ENCODE measurements around the gene C1orf174.

C1orf174 gene

DNA sequence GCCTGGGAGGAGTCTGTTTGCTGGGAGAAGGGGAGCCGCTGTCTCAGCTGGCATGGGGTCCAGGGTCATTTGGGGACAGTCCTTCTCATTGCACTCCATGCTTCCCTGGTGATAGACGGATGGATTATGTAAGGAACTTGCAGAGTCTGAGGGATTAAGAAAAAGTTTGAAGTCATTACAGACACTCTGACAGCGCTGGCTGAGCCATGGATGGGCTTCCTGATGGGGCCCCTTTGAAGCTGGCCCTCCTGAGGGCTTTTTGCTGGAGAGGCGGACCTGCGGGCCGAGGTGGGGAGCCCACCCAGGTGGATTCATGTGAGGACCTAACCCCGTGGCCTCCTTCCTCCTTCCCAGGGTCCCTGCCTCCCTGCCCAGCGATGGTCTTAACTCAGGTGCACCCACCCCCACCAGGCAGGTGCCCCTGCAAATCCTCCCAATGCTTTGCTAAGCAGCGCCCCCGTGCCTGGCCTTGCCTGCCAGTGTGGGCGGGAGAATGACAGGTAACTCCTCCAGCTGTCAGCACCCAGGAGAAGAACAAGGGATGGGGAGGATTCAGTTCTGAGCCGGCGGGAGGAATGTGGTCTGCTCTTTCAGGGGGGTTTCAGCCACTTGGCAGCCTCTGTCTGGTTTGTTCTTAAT, 24.2 kb upstream of the C1orf174 start:
- H3K4me2 ChIP-seq, result no peak overlapping the region
- no peak overlapping the region for H2AFZ ChIP-seq (ENCODE audit: low read depth)
- H3K79me2 ChIP-seq (ENCODE audit: insufficient read depth, low read depth), result no peaks in the 10 kb centered on the region
- H4K20me1 ChIP-seq (ENCODE audit: insufficient read depth), result no peaks in the 10 kb centered on the region
- no peak overlapping the region for H3K4me3 ChIP-seq (IDR thresholded peaks at IDR 0.05; ENCODE audit: insufficient read depth, low read depth, low read length)
- H3K9ac ChIP-seq, result no peak overlapping the region
- H3K36me3 ChIP-seq (ENCODE audit: insufficient read depth), result no peaks in the 10 kb centered on the region
- no peaks in the 10 kb centered on the region for H3K4me1 ChIP-seq (ENCODE audit: low read depth, poor library complexity, severe bottlenecking)
- TF ChIP-seq, protein P1, sequence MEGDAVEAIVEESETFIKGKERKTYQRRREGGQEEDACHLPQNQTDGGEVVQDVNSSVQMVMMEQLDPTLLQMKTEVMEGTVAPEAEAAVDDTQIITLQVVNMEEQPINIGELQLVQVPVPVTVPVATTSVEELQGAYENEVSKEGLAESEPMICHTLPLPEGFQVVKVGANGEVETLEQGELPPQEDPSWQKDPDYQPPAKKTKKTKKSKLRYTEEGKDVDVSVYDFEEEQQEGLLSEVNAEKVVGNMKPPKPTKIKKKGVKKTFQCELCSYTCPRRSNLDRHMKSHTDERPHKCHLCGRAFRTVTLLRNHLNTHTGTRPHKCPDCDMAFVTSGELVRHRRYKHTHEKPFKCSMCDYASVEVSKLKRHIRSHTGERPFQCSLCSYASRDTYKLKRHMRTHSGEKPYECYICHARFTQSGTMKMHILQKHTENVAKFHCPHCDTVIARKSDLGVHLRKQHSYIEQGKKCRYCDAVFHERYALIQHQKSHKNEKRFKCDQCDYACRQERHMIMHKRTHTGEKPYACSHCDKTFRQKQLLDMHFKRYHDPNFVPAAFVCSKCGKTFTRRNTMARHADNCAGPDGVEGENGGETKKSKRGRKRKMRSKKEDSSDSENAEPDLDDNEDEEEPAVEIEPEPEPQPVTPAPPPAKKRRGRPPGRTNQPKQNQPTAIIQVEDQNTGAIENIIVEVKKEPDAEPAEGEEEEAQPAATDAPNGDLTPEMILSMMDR (conservative IDR thresholded peaks at IDR 0.05; ENCODE audit: low read depth, low read length), result no peak
- no peak overlapping the region for H3K27ac ChIP-seq
- H3K27me3 ChIP-seq (ENCODE audit: insufficient read depth, low read depth), result peaks cover 47% of the 10 kb centered on the region

DNA sequence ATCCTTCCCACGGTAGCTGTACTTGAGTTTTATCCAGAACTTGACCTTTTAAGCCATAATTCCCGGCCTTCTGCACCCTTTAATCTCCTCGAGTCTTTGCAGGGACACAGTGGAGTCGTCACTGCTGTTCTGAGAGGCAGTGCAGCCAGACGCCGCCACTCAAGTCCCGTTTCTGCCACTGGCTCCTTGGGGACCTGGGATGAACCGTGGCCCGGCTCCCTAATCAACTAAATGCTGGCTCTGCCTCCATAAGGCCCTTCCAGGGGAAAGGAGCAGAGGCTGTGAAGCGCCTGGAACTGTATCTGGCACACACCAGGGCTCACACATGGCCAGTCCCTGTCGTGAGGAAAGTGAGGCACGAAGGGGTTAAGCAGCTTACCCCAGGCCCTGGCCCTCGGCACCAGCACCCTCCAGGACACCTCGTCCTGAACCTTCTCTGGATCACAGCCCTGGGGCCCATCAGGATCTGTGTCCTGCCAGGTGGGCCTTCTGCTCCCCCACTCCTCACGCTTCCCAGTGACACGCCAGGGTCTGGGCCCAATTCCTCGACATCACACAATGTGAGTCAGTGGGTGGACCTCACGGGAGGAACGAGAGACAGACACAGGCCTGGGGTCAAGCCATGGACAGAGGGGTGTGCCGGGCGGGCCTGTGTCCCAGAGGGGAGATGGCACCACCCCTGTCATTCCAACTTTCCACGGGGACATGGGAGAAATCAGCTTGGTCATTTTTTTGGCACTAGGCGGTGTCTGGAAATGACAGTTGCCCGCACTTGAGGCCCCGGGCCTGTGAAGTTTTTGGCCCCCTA, 23.5 kb upstream of the C1orf174 start:
- Histone ChIP-seq H3K27me3 (ENCODE audit: insufficient read depth, low read depth) (peaks cover 53% of the 10 kb centered on the region), H3K79me2 (ENCODE audit: insufficient read depth, low read depth) (no peaks in the 10 kb centered on the region), H2AFZ (ENCODE audit: low read depth) (no peak overlapping the region), H3K27ac (no peak overlapping the region), H4K20me1 (ENCODE audit: insufficient read depth) (no peaks in the 10 kb centered on the region), H3K36me3 (ENCODE audit: insufficient read depth) (no peaks in the 10 kb centered on the region), H3K4me1 (ENCODE audit: low read depth, poor library complexity, severe bottlenecking) (no peaks in the 10 kb centered on the region), H3K9ac (no peak overlapping the region), H3K4me3 (IDR thresholded peaks at IDR 0.05; ENCODE audit: insufficient read depth, low read depth, low read length) (no peak overlapping the region), H3K4me2 (no peak overlapping the region)
- TF ChIP-seq, protein P1 (conservative IDR thresholded peaks at IDR 0.05; ENCODE audit: low read depth, low read length), result no peak

DNA sequence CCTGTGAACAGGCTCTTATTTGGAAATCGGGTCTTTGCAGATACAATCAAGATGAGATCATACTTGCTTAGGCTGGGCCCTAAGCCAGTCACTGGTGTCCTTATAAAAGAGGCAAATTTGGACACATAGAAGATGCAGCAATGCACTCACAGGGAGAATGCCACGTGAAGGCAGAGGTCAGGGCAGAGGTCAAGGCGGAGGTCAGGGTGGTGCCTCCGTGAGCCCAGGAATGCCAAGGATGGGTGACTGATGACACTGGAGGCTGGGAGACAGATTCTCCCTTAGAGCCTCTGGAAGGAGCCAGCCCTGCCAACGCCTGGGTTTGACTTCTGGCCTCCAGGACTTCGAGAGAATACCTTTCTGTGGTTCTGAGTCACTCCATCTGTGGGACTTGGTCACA, 22.8 kb upstream of the C1orf174 start:
- Histone ChIP-seq H3K79me2 (ENCODE audit: insufficient read depth, low read depth) (no peaks in the 10 kb centered on the region), H2AFZ (ENCODE audit: low read depth) (peak overlapping the region; percentile 10; the same call in 1 of the 2 replicates), H3K4me3 (IDR thresholded peaks at IDR 0.05; ENCODE audit: insufficient read depth, low read depth, low read length) (no peak overlapping the region), H4K20me1 (ENCODE audit: insufficient read depth) (no peaks in the 10 kb centered on the region), H3K27me3 (ENCODE audit: insufficient read depth, low read depth) (peaks cover 57% of the 10 kb centered on the region), H3K36me3 (ENCODE audit: insufficient read depth) (no peaks in the 10 kb centered on the region), H3K27ac (no peak overlapping the region), H3K4me2 (no peak overlapping the region), H3K4me1 (ENCODE audit: low read depth, poor library complexity, severe bottlenecking) (no peaks in the 10 kb centered on the region), H3K9ac (no peak overlapping the region)
- TF ChIP-seq, protein P1 (conservative IDR thresholded peaks at IDR 0.05; ENCODE audit: low read depth, low read length), result no peak

DNA sequence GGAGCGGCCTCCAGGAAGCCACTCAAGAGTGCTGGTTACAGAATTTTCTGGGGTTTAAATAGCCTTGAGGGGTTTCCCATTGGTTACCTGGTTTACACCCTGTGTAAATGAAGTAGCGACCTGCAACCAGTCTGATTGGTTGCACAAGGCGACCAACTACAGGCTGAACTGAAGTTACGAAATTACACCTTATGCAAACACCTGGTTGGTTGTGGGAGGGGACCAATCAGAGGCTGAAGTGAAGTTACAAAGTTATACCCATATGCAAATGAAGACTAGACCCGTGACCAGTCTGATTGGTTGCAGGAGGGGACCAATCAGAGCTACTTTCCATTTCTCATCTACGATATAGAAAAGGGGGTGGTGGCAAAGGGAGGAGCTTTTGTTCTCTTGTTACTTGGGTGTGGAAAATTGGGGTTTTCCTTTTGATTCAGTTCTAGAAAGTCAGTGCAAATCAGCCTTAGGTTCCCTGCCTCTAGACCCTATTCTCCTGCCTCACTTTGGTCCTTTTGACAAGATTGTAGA, 22.2 kb upstream of the C1orf174 start:
- TF ChIP-seq, protein P1 (conservative IDR thresholded peaks at IDR 0.05; ENCODE audit: low read depth, low read length), result no peak
- H3K4me3 ChIP-seq (IDR thresholded peaks at IDR 0.05; ENCODE audit: insufficient read depth, low read depth, low read length), result peak overlapping the region; percentile 36
- no peak overlapping the region for H3K27ac ChIP-seq
- peak overlapping the region; percentile 10; the same call in 1 of the 2 replicates for H2AFZ ChIP-seq (ENCODE audit: low read depth)
- no peaks in the 10 kb centered on the region for H3K79me2 ChIP-seq (ENCODE audit: insufficient read depth, low read depth)
- no peak overlapping the region; the same call in 1 of the 2 replicates for H3K4me2 ChIP-seq
- no peak overlapping the region for H3K9ac ChIP-seq
- peaks cover 61% of the 10 kb centered on the region for H3K27me3 ChIP-seq (ENCODE audit: insufficient read depth, low read depth)
- no peaks in the 10 kb centered on the region for H4K20me1 ChIP-seq (ENCODE audit: insufficient read depth)
- no peaks in the 10 kb centered on the region for H3K36me3 ChIP-seq (ENCODE audit: insufficient read depth)
- H3K4me1 ChIP-seq (ENCODE audit: low read depth, poor library complexity, severe bottlenecking), result no peaks in the 10 kb centered on the region

All from KMS-11 (cell line).